ENCODE data around the gene CSTF3.

The CSTF3 gene

GRCh38 chr11:33135768-33136443, 25.4 kb downstream of the CSTF3 start:
- no peak for TF ChIP-seq CTCF (IDR thresholded peaks at IDR 0.05; ENCODE audit: low read depth, low read length)
- H3K4me3 ChIP-seq (ENCODE audit: low read depth, low read length): no peak overlapping the region
- DNase-seq (ENCODE audit: low read depth, low spot score): no peak
- in situ Hi-C loops (cut with HindIII; ENCODE audit: low sequenced_read_pairs): no loop called here

GRCh38 chr11:33135216-33135615, 26.1 kb downstream of the CSTF3 start:
- TF ChIP-seq CTCF (IDR thresholded peaks at IDR 0.05; ENCODE audit: low read depth, low read length): no peak
- in situ Hi-C loops (cut with HindIII; ENCODE audit: low sequenced_read_pairs): no loop called here
- DNase-seq (ENCODE audit: low read depth, low spot score): peak; percentile 68
- H3K4me3 ChIP-seq (ENCODE audit: low read depth, low read length): no peak overlapping the region

GRCh38 chr11:33134276-33134675, 27.0 kb downstream of the CSTF3 start:
- no peak for DNase-seq (ENCODE audit: low read depth, low spot score)
- in situ Hi-C loops (cut with HindIII; ENCODE audit: low sequenced_read_pairs): no loop called here
- TF ChIP-seq CTCF (IDR thresholded peaks at IDR 0.05; ENCODE audit: low read depth, low read length): no peak
- H3K4me3 ChIP-seq (ENCODE audit: low read depth, low read length): no peak overlapping the region

- TF ChIP-seq CTCF (IDR thresholded peaks at IDR 0.05; ENCODE audit: low read depth, low read length): no peak
- H3K4me3 ChIP-seq (ENCODE audit: low read depth, low read length): no peak overlapping the region
- in situ Hi-C loops (cut with HindIII; ENCODE audit: low sequenced_read_pairs): no loop called here
- no peak for DNase-seq (ENCODE audit: low read depth, low spot score)
Observed at GRCh38 chr11:33133761-33134160, 27.5 kb downstream of the CSTF3 start.

GRCh38 chr11:33132510-33132909, 28.8 kb downstream of the CSTF3 start:
- DNase-seq (ENCODE audit: low read depth, low spot score): no peak
- H3K4me3 ChIP-seq (ENCODE audit: low read depth, low read length): no peak overlapping the region
- TF ChIP-seq CTCF (IDR thresholded peaks at IDR 0.05; ENCODE audit: low read depth, low read length): no peak
- in situ Hi-C loops (cut with HindIII; ENCODE audit: low sequenced_read_pairs): no loop called here

- in situ Hi-C loops (cut with HindIII; ENCODE audit: low sequenced_read_pairs): no loop called here
- H3K4me3 ChIP-seq (ENCODE audit: low read depth, low read length): no peak overlapping the region
- no peak for DNase-seq (ENCODE audit: low read depth, low spot score)
- TF ChIP-seq CTCF (IDR thresholded peaks at IDR 0.05; ENCODE audit: low read depth, low read length): no peak
Observed at GRCh38 chr11:33128739-33129138, 32.5 kb downstream of the CSTF3 start.
